H1 (cell line): ENCODE results near the gene SPTB. TPM values are rescaled to one million over a fixed set of nuclear protein-coding genes. Genes with fewer than 3 reads are reported as not detected.

Experiments used
- CHD7 ChIP-seq: fragments of 300-600 bp; sonication (generic); IDR thresholded peaks from 2 replicates; pipeline ENCODE4 v1.7.1; 2012; ENCODE audit warnings: low read length, moderate library complexity, mild to moderate bottlenecking, inconsistent platforms; ENCODE audit not compliant: insufficient replicate concordance
- CTBP2 ChIP-seq: IDR thresholded peaks from 2 replicates; pipeline ENCODE4 v1.7.0; 2011; ENCODE audit warnings: borderline replicate concordance, mild to moderate bottlenecking, moderate library complexity, mixed read lengths, low read length; ENCODE audit not compliant: insufficient read depth, insufficient read length
- CTCF ChIP-seq, 3 experiments: IDR thresholded peaks; 1 replicate in 2 of 3; 2 replicates in 1 of 3; pipeline versions ENCODE4 v1.5.1 to v1.6.1; 2011; ENCODE audit warnings: low read length in 3 of 3, mild to moderate bottlenecking in 3 of 3, inconsistent platforms in 2 of 3, low read depth in 1 of 3, moderate library complexity in 1 of 3; ENCODE audit not compliant: insufficient read depth in 1 of 3; ENCODE audit errors: control extremely low read depth in 1 of 3
- HDAC2 ChIP-seq, 2 experiments: fragments of 300-600 bp in 1 of 2; sonication (generic) in 1 of 2; IDR thresholded peaks; 2 replicates each; pipeline ENCODE4 v1.6.1; 2011 to 2012; ENCODE audit warnings: low read depth in 2 of 2, low read length in 2 of 2, mild to moderate bottlenecking in 2 of 2, moderate library complexity in 2 of 2, borderline replicate concordance in 1 of 2, inconsistent platforms in 1 of 2
- JUN ChIP-seq: IDR thresholded peaks from 2 replicates; pipeline ENCODE4 v1.6.1; 2011; ENCODE audit warnings: low read depth, mild to moderate bottlenecking, improper control_type of control experiment, low read length
- MAX ChIP-seq: IDR thresholded peaks from 2 replicates; pipeline ENCODE4 v1.6.1; 2012; ENCODE audit warnings: inconsistent platforms
- RFX5 ChIP-seq: IDR thresholded peaks from 2 replicates; pipeline ENCODE4 v1.6.1; 2011; ENCODE audit warnings: low read depth, low read length, improper control_type of control experiment, borderline replicate concordance
- TBP ChIP-seq: IDR thresholded peaks from 2 replicates; pipeline ENCODE4 v1.6.1; 2011; ENCODE audit warnings: low read depth, low read length, improper control_type of control experiment
- polyA plus RNA-seq, 7 experiments: library from polyadenylated mRNA; depleted of rRNA in 3 of 7; stranded (reverse) in 5 of 7; unstranded in 2 of 7; fragments of >200 nt in 5 of 7; fragments of 200-250 nt in 2 of 7; gene quantifications; 1 replicate in 5 of 7; 2 replicates in 1 of 7; 4 replicates in 1 of 7; pipeline versions ENCODE4 v1.2.1 to v1.2.3, GENCODE V29; 2011 to 2013; ENCODE audit warnings: missing spikeins in 2 of 7, mixed read lengths in 2 of 7
- total RNA-seq: library from RNA; stranded (reverse); fragmentation: NEBNext Ultra II Directional; extraction: Animal tissue kit (Norgen Biotek cat#: 25700); gene quantifications from 2 replicates; pipeline ENCODE4 v1.2.1, GENCODE V29; 2021

The SPTB gene
- total and polyA plus RNA-seq, 2 of the 8 experiments (the other 6 are each of a cell fraction or from before 2014, with no cell fraction given) = 0.30 to 2.4 TPM

GRCh38 chr14:64824471-64824870 is 55.2 kb downstream of the SPTB start (continued):
- TF ChIP-seq CHD7 = no peak
- no peak for TF ChIP-seq HDAC2 (IDR thresholded peaks at IDR 0.05; ENCODE audit: borderline replicate concordance in 1 of 2, low read depth in 2 of 2, low read length in 2 of 2)
- no peak for TF ChIP-seq CTCF (IDR thresholded peaks at IDR 0.05; ENCODE audit: control extremely low read depth in 1 of 3, insufficient read depth in 1 of 3, low read depth in 1 of 3, low read length in 3 of 3)
- no peak for TF ChIP-seq CTBP2
- no peak for TF ChIP-seq JUN
- TF ChIP-seq RFX5 = no peak
- no peak for TF ChIP-seq MAX
- no peak for TF ChIP-seq TBP
